DMS114 treated with DMSO at 0.1 percent for 48 hours (cell line): ENCODE results near the gene NSRP1.
"Not testable (repeated sequence)": the region's sequence is repeated elsewhere in the genome, so short reads cannot be mapped to it uniquely, and the experiment has no call there.

Experiments
- DNase-seq: peaks from one replicate; lab custom pipeline; 2025; ENCODE audit not compliant: unreplicated experiment; lab: John Stamatoyannopoulos, UW

NSRP1 gene

GRCh38 chr17:30174556-30174955 lies 57.9 kb downstream of the NSRP1 start:
- DNase-seq, result no peak

GRCh38 chr17:30176855-30177254 lies 60.2 kb downstream of the NSRP1 start:
- no peak for DNase-seq

- DNase-seq, result no peak
Observed at GRCh38 chr17:30186761-30187160, 70.1 kb downstream of the NSRP1 start.

GRCh38 chr17:30187573-30187972 lies 71.0 kb downstream of the NSRP1 start:
- no peak for DNase-seq

GRCh38 chr17:30188211-30188939 lies 71.8 kb downstream of the NSRP1 start:
- DNase-seq, result no peak

GRCh38 chr17:30191072-30191471 lies 74.5 kb downstream of the NSRP1 start:
- no peak for DNase-seq

- no peak for DNase-seq
Observed at GRCh38 chr17:30196504-30196903, 79.9 kb downstream of the NSRP1 start.

GRCh38 chr17:30197416-30197815 lies 80.8 kb downstream of the NSRP1 start:
- no peak for DNase-seq

GRCh38 chr17:30199600-30199999 lies 83.0 kb downstream of the NSRP1 start:
- DNase-seq, result no peak

- DNase-seq, result no peak
Observed at GRCh38 chr17:30200106-30200505, 83.5 kb downstream of the NSRP1 start.

GRCh38 chr17:30200656-30201055 lies 84.0 kb downstream of the NSRP1 start:
- not testable (repeated sequence) for DNase-seq

GRCh38 chr17:30203471-30203981 lies 86.9 kb downstream of the NSRP1 start:
- no peak for DNase-seq

GRCh38 chr17:30207655-30208054 lies 91.0 kb downstream of the NSRP1 start:
- no peak for DNase-seq

- DNase-seq, result no peak
Observed at GRCh38 chr17:30208214-30208613, 91.6 kb downstream of the NSRP1 start.

GRCh38 chr17:30209930-30210329 lies 93.3 kb downstream of the NSRP1 start:
- DNase-seq, result no peak

- DNase-seq, result no peak
Observed at GRCh38 chr17:30210366-30210765, 93.8 kb downstream of the NSRP1 start.

- DNase-seq, result no peak
Observed at GRCh38 chr17:30210901-30211300, 94.3 kb downstream of the NSRP1 start.

GRCh38 chr17:30211371-30211770 lies 94.8 kb downstream of the NSRP1 start:
- DNase-seq, result no peak

GRCh38 chr17:30212750-30213149 lies 96.1 kb downstream of the NSRP1 start:
- no peak for DNase-seq

- no peak for DNase-seq
Observed at GRCh38 chr17:30217054-30217453, 100.4 kb downstream of the NSRP1 start.

GRCh38 chr17:30217746-30218245 lies 101.2 kb downstream of the NSRP1 start:
- DNase-seq, result no peak

- no peak for DNase-seq
Observed at GRCh38 chr17:30218799-30219198, 102.2 kb downstream of the NSRP1 start.

GRCh38 chr17:30219315-30219714 lies 102.7 kb downstream of the NSRP1 start:
- no peak for DNase-seq
